HEK293 (cell line): ENCODE measurements around the gene PACS1.

Source experiments
- CTCF ChIA-PET: fragments of 350-600 bp; formaldehyde crosslinking; extraction: SDS; loops from one replicate; lab custom pipeline; 2021; ENCODE audit warnings: antibody characterized with exemption; lab: Yijun Ruan, JAX
- POLR2A ChIA-PET: fragments of 300-600 bp; formaldehyde crosslinking; extraction: SDS; loops from one replicate; lab custom pipeline; 2020; ENCODE audit warnings: antibody characterized with exemption, inconsistent platforms; lab: Yijun Ruan, JAX
- H3K27ac ChIP-seq: fragments of 200-500 bp; sonication (Bioruptor generic); 2 replicates; pipeline ENCODE4 v1.5.1; 2014; ENCODE audit warnings: low read depth, low read length, control low read depth, inconsistent platforms; ENCODE audit errors: extremely low read depth
- H3K36me3 ChIP-seq, 2 experiments: fragments of 200-500 bp in 1 of 2; sonication (Bioruptor generic) in 1 of 2; 1 replicate in 1 of 2; 2 replicates in 1 of 2; pipeline ENCODE4 v1.5.1; 2014 to 2017; ENCODE audit warnings: inconsistent platforms in 2 of 2, low read length in 2 of 2; ENCODE audit not compliant: control insufficient read depth in 2 of 2, insufficient read depth in 1 of 2
- H3K4me1 ChIP-seq: fragments of 200-500 bp; sonication (Bioruptor generic); 2 replicates; pipeline ENCODE4 v1.5.1; 2014; ENCODE audit warnings: mild to moderate bottlenecking, low read length, inconsistent platforms; ENCODE audit not compliant: control insufficient read depth, insufficient read depth
- H3K4me3 ChIP-seq: 2 replicates; pipeline ENCODE4 v1.5.1; 2011; ENCODE audit warnings: low read depth, mild to moderate bottlenecking, control low read depth, low read length, moderate library complexity
- H3K9me3 ChIP-seq: fragments of 200-500 bp; sonication (Bioruptor generic); 2 replicates; pipeline ENCODE4 v1.5.1; 2014; ENCODE audit warnings: low read depth, low read length, inconsistent platforms; ENCODE audit not compliant: control insufficient read depth, insufficient read depth
- GLI2 ChIP-seq: fragments of 450-650 bp; formaldehyde crosslinking; IDR thresholded peaks from 2 replicates; pipeline ENCODE4; 2017; ENCODE audit warnings: missing biosample characterization, missing genetic modification characterization, low read depth, borderline replicate concordance
- GLI4 ChIP-seq: fragments of 450-650 bp; formaldehyde crosslinking; IDR thresholded peaks from 2 replicates; pipeline ENCODE4 v1.5.1; 2016; ENCODE audit warnings: missing biosample characterization, missing genetic modification characterization
- MEIS1 ChIP-seq: sonication (generic); formaldehyde crosslinking; IDR thresholded peaks from 2 replicates; pipeline ENCODE4 v1.8.1; 2022; ENCODE audit warnings: missing genetic modification reagents, mild to moderate bottlenecking, borderline replicate concordance
- YY2 ChIP-seq: fragments of 450-650 bp; formaldehyde crosslinking; IDR thresholded peaks from 2 replicates; pipeline ENCODE4 v1.5.1; 2016; ENCODE audit warnings: missing biosample characterization, missing genetic modification characterization
- ZBTB1 ChIP-seq: fragments of 450-650 bp; formaldehyde crosslinking; IDR thresholded peaks from 2 replicates; pipeline ENCODE4 v1.5.1; 2016; ENCODE audit warnings: missing biosample characterization, missing genetic modification characterization
- ZBTB44 ChIP-seq: fragments of 450-650 bp; IDR thresholded peaks from 2 replicates; pipeline ENCODE4 v1.5.1; 2018; ENCODE audit warnings: missing biosample characterization, mild to moderate bottlenecking, missing genetic modification characterization
- ZNF155 ChIP-seq: fragments of 450-650 bp; formaldehyde crosslinking; IDR thresholded peaks from 2 replicates; pipeline ENCODE4 v1.5.1; 2016; ENCODE audit warnings: missing biosample characterization, missing genetic modification characterization
- ZNF16 ChIP-seq: fragments of 450-650 bp; formaldehyde crosslinking; IDR thresholded peaks from 2 replicates; pipeline ENCODE4 v1.5.1; 2016; ENCODE audit warnings: low read depth, missing biosample characterization, missing genetic modification characterization
- ZNF2 ChIP-seq: fragments of 450-650 bp; formaldehyde crosslinking; IDR thresholded peaks from 2 replicates; pipeline ENCODE4 v1.5.1; 2016; ENCODE audit warnings: missing biosample characterization, missing genetic modification characterization
- ZNF24 ChIP-seq: fragments of 450-650 bp; formaldehyde crosslinking; IDR thresholded peaks from 2 replicates; pipeline ENCODE4 v1.5.1; 2016; ENCODE audit warnings: missing biosample characterization, missing genetic modification characterization
- ZNF341 ChIP-seq: fragments of 450-650 bp; formaldehyde crosslinking; IDR thresholded peaks from 2 replicates; pipeline ENCODE4; 2016; ENCODE audit warnings: low read depth, missing biosample characterization, missing genetic modification characterization
- ZNF488 ChIP-seq: fragments of 450-650 bp; formaldehyde crosslinking; IDR thresholded peaks from 2 replicates; pipeline ENCODE4 v1.5.1; 2016; ENCODE audit warnings: missing biosample characterization, missing genetic modification characterization
- ZNF513 ChIP-seq: fragments of 450-650 bp; IDR thresholded peaks from 2 replicates; pipeline ENCODE4 v1.5.1; 2018; ENCODE audit warnings: missing biosample characterization, missing genetic modification characterization
- ZNF544 ChIP-seq: fragments of 450-650 bp; formaldehyde crosslinking; IDR thresholded peaks from 2 replicates; pipeline ENCODE4 v1.5.0; 2017; ENCODE audit warnings: missing biosample characterization, missing genetic modification characterization
- ZNF548 ChIP-seq: fragments of 450-650 bp; formaldehyde crosslinking; IDR thresholded peaks from 2 replicates; pipeline ENCODE4 v1.5.1; 2016; ENCODE audit warnings: missing biosample characterization, missing genetic modification characterization
- ZNF585B ChIP-seq: fragments of 450-650 bp; formaldehyde crosslinking; IDR thresholded peaks from 2 replicates; pipeline ENCODE4 v1.5.1; 2016; ENCODE audit warnings: missing biosample characterization, missing genetic modification characterization
- ZNF626 ChIP-seq: fragments of 450-650 bp; sonication (Bioruptor Pico); formaldehyde crosslinking; IDR thresholded peaks from 2 replicates; pipeline ENCODE4 v1.5.1; 2018; ENCODE audit warnings: missing biosample characterization, missing genetic modification characterization, inconsistent platforms
- ZNF654 ChIP-seq: fragments of 450-650 bp; formaldehyde crosslinking; IDR thresholded peaks from 2 replicates; pipeline ENCODE4 v1.5.1; 2016; ENCODE audit warnings: low read depth, missing biosample characterization, missing genetic modification characterization
- ZNF664 ChIP-seq: fragments of 450-650 bp; formaldehyde crosslinking; IDR thresholded peaks from 2 replicates; pipeline ENCODE4 v1.5.1; 2016; ENCODE audit warnings: missing biosample characterization, missing genetic modification characterization
- ZNF791 ChIP-seq: fragments of 450-650 bp; formaldehyde crosslinking; IDR thresholded peaks from 2 replicates; pipeline ENCODE4 v1.5.1; 2016; ENCODE audit warnings: missing biosample characterization, missing genetic modification characterization
- ZSCAN16 ChIP-seq: fragments of 450-650 bp; formaldehyde crosslinking; IDR thresholded peaks from 2 replicates; pipeline ENCODE4 v1.5.1; 2016; ENCODE audit warnings: missing biosample characterization, missing genetic modification characterization
- ZXDB ChIP-seq: fragments of 450-650 bp; formaldehyde crosslinking; IDR thresholded peaks from 2 replicates; pipeline ENCODE4 v1.5.1; 2016; ENCODE audit warnings: missing biosample characterization, missing genetic modification characterization

PACS1 gene

GRCh38 chr11:66211100-66211499 is 141.0 kb downstream of the PACS1 start:
- Histone ChIP-seq H3K27ac (no peak overlapping the region), H3K9me3 (no peaks in the 10 kb centered on the region), H3K4me1 (no peaks in the 10 kb centered on the region), H3K36me3 (peaks cover 0 to 23% of the 10 kb centered on the region in 2 experiments; a peak in 2 of 3 replicates), H3K4me3 (no peak overlapping the region)
- CTCF ChIA-PET: no interaction called here
- TF ChIP-seq YY2 (tag by site-specific recombination) (no peak), ZSCAN16 (tag by site-specific recombination) (no peak), ZNF341 (tag by site-specific recombination) (no peak), ZNF24 (tag by site-specific recombination) (no peak), ZNF548 (tag by site-specific recombination) (no peak), ZNF544 (no peak), ZNF626 (tag by site-specific recombination) (no peak), ZNF664 (tag by site-specific recombination) (no peak), ZNF654 (tag by site-specific recombination) (no peak), ZNF791 (tag by site-specific recombination) (no peak)
- POLR2A ChIA-PET: no interaction called here

GRCh38 chr11:66216911-66217310 is 146.8 kb downstream of the PACS1 start:
- ChIA-PET CTCF (interaction anchor here (0.6 to 1.0 kb wide), 3 partner anchors 42 to 75 kb away, joined by 3 read pairs; no protein-coding TSS in a partner anchor), POLR2A (no interaction called here)
- Histone ChIP-seq H3K4me1 (no peaks in the 10 kb centered on the region), H3K9me3 (no peaks in the 10 kb centered on the region), H3K4me3 (no peak overlapping the region), H3K27ac (no peak overlapping the region), H3K36me3 (peaks cover 0 to 58% of the 10 kb centered on the region in 2 experiments; a peak in 2 of 3 replicates)
- no peak for TF ChIP-seq MEIS1 (CRISPR knock-in tag)
- no peak for TF ChIP-seq ZBTB1 (tag by site-specific recombination)
- TF ChIP-seq ZNF2 (tag by site-specific recombination): no peak

GRCh38 chr11:66218036-66218435 is 148.0 kb downstream of the PACS1 start:
- ChIA-PET CTCF (interaction anchor here (0.6 to 2.4 kb wide), 2 partner anchors 10 to 65 kb away, joined by 4 to 6 read pairs; no protein-coding TSS in a partner anchor), POLR2A (no interaction called here)
- Histone ChIP-seq H3K4me1 (no peaks in the 10 kb centered on the region), H3K36me3 (peaks cover 0 to 60% of the 10 kb centered on the region in 2 experiments; a peak in 2 of 3 replicates), H3K27ac (no peak overlapping the region), H3K4me3 (no peak overlapping the region), H3K9me3 (no peaks in the 10 kb centered on the region)
- TF ChIP-seq ZNF155 (no peak), ZNF513 (no peak), GLI4 (tag by site-specific recombination) (no peak), ZNF16 (tag by site-specific recombination) (no peak), ZBTB44 (tag by site-specific recombination) (no peak), GLI2 (tag by site-specific recombination) (no peak), ZNF488 (no peak), ZXDB (no peak), YY2 (tag by site-specific recombination) (no peak), ZNF585B (no peak), ZNF341 (tag by site-specific recombination) (no peak)
